Thyroid gland (tissue), 4 donors: ENCODE results near the gene REELD1. TPM values are rescaled to one million over a fixed set of nuclear protein-coding genes. Genes with fewer than 3 reads are reported as not detected.

Experiments used
- DNase-seq, 2 donors: peaks; one replicate each; pipeline ENCODE4 v3.0.0-alpha.2; 2019
- H3K27ac ChIP-seq, 3 donors: fragments of 200-600 bp; sonication (generic); 1 replicate in 2 of 3; 2 replicates in 1 of 3; pipeline ENCODE4 v1.5.1; 2016 to 2019; ENCODE audit warnings: mild to moderate bottlenecking in 1 of 3, moderate library complexity in 1 of 3
- H3K27me3 ChIP-seq: fragments of 200-600 bp; sonication (generic); one replicate; pipeline ENCODE4 v1.5.1; 2019
- H3K36me3 ChIP-seq, 2 donors: fragments of 200-600 bp; sonication (generic); one replicate each; pipeline ENCODE4 v1.5.1; 2016 to 2019
- H3K4me1 ChIP-seq, 2 donors: fragments of 200-600 bp; sonication (generic); one replicate each; pipeline ENCODE4 v1.5.1; 2017 to 2019
- H3K4me3 ChIP-seq, 3 donors: fragments of 200-600 bp; sonication (generic); replicated peaks in 1 of 3; 1 replicate in 2 of 3; 2 replicates in 1 of 3; pipeline ENCODE4 v1.5.1; 2016; ENCODE audit warnings: mild to moderate bottlenecking in 1 of 3
- H3K9me3 ChIP-seq: fragments of 200-600 bp; sonication (generic); one replicate; pipeline ENCODE4 v1.5.1; 2017
- CTCF ChIP-seq, 6 experiments: fragments of 200-600 bp in 3 of 6; fragments of 450-650 bp in 3 of 6; sonication (generic) in 3 of 6; IDR thresholded peaks; one replicate each; pipeline ENCODE4 v1.5.1; 2016 to 2019; ENCODE audit warnings: antibody characterized with exemption in 6 of 6, mild to moderate bottlenecking in 2 of 6, inconsistent platforms in 1 of 6, moderate library complexity in 1 of 6
- POLR2A ChIP-seq, 2 donors: fragments of 450-650 bp; IDR thresholded peaks; one replicate each; pipeline ENCODE4 v1.6.1; 2017; ENCODE audit warnings: antibody characterized with exemption in 2 of 2, mild to moderate bottlenecking in 2 of 2, moderate library complexity in 1 of 2
- WGBS, 2 donors: methylation state at CpG; one replicate each; pipeline ENCODE4 v1.1.5; 2017; 5-methylcytosine and 5-hydroxymethylcytosine counted together
- intact Hi-C: fragments of 100-400 bp; cut with DNase I; formaldehyde crosslinking; loops from one replicate; pipeline ENCODE4 v1.15.1; 2023
- total RNA-seq, 4 donors: library from RNA; depleted of rRNA; stranded (reverse); fragments of >200 nt; gene quantifications; one replicate each; pipeline ENCODE4 v1.2.3, GENCODE V29; 2016

Gene REELD1
- total RNA-seq, 4 donors from 2014 or later: 0.11 to 0.42 (median 0.13) TPM; not detected in 1

- Histone ChIP-seq H3K36me3 (peaks cover 12 to 16% of the 10 kb centered on the region in 2 donors), H3K27ac (no peak overlapping the region), H3K9me3 (no peaks in the 10 kb centered on the region), H3K4me1 (no peaks in the 10 kb centered on the region), H3K4me3 (no peak overlapping the region), H3K27me3 (no peaks in the 10 kb centered on the region)
- DNase-seq: no peak
- intact Hi-C loops: no loop called here
- TF ChIP-seq CTCF (IDR thresholded peaks at IDR 0.05) (no peak), POLR2A (IDR thresholded peaks at IDR 0.05) (no peak)
These were observed 20.1 kb upstream of the REELD1 start for GRCh38 chr4:146194212-146194611.

GRCh38 chr4:146202665-146203064 lies 11.7 kb upstream of the REELD1 start:
- H3K9me3 ChIP-seq: no peaks in the 10 kb centered on the region
- no peaks in the 10 kb centered on the region for H3K27me3 ChIP-seq
- H3K4me3 ChIP-seq: no peak overlapping the region
- H3K36me3 ChIP-seq: no peaks in the 10 kb centered on the region
- intact Hi-C loops: no loop called here
- TF ChIP-seq CTCF (IDR thresholded peaks at IDR 0.05) (no peak), POLR2A (IDR thresholded peaks at IDR 0.05) (no peak)
- 74 to 76% methylated on average over 2 of the region's 2 CpGs for whole genome bisulfite sequencing, 2 donors
- no peaks in the 10 kb centered on the region for H3K4me1 ChIP-seq
- DNase-seq: no peak
- no peak overlapping the region for H3K27ac ChIP-seq

DNA sequence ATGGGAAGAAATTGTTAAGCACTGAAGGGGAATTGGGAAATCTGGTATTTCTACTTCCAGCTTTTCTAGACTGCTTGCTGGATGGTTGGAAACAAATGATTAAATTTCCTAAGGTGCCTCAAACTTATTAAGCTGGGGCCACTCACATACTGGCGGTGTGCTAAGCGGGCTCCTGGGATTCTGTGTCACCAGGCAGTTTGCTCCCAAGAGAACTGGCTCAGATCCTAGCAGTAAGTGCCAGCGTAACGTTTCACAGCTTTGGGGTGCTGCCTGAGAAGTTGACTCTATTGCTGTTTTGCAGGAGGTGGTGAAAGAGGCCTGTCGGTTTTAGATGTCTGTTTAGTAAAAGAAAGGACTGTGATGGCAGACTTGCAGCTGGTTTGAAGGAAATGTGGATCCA lies 6.9 kb upstream of the REELD1 start:
- H3K27ac ChIP-seq: no peak overlapping the region
- no peaks in the 10 kb centered on the region for H3K36me3 ChIP-seq
- no peaks in the 10 kb centered on the region for H3K9me3 ChIP-seq
- TF ChIP-seq POLR2A (IDR thresholded peaks at IDR 0.05) (no peak), CTCF (IDR thresholded peaks at IDR 0.05) (no peak)
- H3K4me1 ChIP-seq: no peaks in the 10 kb centered on the region
- intact Hi-C loops: no loop called here
- no peak overlapping the region for H3K4me3 ChIP-seq
- no peak for DNase-seq
- WGBS, 2 donors: 69 to 70% methylated on average over 5 of the region's 5 CpGs
- no peaks in the 10 kb centered on the region for H3K27me3 ChIP-seq

DNA sequence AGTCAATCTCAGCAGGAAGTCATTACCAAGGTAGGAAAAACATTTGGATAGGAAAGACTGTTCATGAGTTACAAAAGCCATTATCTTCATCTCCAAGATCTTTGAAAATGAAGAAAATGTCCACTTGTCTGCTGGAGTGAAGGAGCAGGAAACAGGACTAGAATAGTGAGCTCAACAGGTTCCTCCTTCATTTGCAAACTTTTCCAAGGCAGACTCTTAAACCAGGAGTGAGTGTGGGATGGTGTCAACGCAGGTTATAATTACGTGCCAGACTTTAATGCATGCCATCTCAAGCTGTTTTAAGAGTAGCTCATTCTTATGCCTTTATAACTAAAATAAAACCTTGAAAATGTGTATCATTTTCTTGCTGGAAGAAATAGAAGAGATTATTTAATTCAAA lies 3.4 kb upstream of the REELD1 start:
- no peaks in the 10 kb centered on the region for H3K9me3 ChIP-seq
- WGBS, 2 donors: 38 to 39% methylated on average over 2 of the region's 2 CpGs
- H3K4me3 ChIP-seq: no peak overlapping the region
- no peaks in the 10 kb centered on the region for H3K4me1 ChIP-seq
- no peaks in the 10 kb centered on the region for H3K36me3 ChIP-seq
- TF ChIP-seq POLR2A (IDR thresholded peaks at IDR 0.05) (no peak), CTCF (IDR thresholded peaks at IDR 0.05) (no peak)
- no peak for DNase-seq
- intact Hi-C loops: no loop called here
- H3K27ac ChIP-seq: no peak overlapping the region
- H3K27me3 ChIP-seq: no peaks in the 10 kb centered on the region

DNA sequence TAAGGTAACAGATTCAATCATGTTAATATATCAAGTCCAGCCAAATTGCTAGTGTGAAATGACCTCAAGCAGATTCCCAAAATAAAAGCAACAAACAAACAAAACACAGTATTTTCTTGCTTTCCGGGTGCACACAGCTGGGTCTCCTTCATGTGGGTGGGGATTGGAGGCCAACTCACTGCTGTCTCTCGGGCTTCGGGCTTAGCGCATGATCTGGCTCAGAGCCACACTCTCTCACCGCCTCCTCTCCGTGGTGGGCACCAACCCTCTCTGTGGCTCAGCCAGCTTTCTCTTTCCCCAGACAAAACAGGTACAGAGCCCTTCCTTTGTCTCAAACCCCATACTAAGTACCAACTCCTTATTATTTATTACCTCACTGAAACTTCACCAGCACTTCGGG lies 2.9 kb upstream of the REELD1 start:
- Histone ChIP-seq H3K27me3 (no peaks in the 10 kb centered on the region), H3K36me3 (no peaks in the 10 kb centered on the region), H3K4me3 (no peak overlapping the region), H3K9me3 (no peaks in the 10 kb centered on the region), H3K27ac (no peak overlapping the region), H3K4me1 (no peaks in the 10 kb centered on the region)
- no peak for TF ChIP-seq POLR2A (IDR thresholded peaks at IDR 0.05)
- TF ChIP-seq CTCF (IDR thresholded peaks at IDR 0.05): no peak
- intact Hi-C loops: no loop called here
- DNase-seq: no peak
- WGBS, 2 donors: 73 to 86% methylated on average over 7 of the region's 7 CpGs
